Neural progenitor cell (in vitro differentiated cells): ENCODE results near the gene SNAPC2.

Experiments used
- CTCF ChIP-seq: fragments of 200-600 bp; sonication (generic); IDR thresholded peaks from 2 replicates; pipeline ENCODE4 v1.5.1; 2017; ENCODE audit warnings: antibody characterized with exemption, mild to moderate bottlenecking
- EZH2 ChIP-seq: fragments of 200-600 bp; sonication (generic); IDR thresholded peaks from 2 replicates; pipeline ENCODE4 v1.6.1; 2017; ENCODE audit warnings: antibody characterized with exemption, mild to moderate bottlenecking, moderate library complexity
- EZH2phosphoT487 ChIP-seq: fragments of 200-600 bp; sonication (generic); IDR thresholded peaks from 2 replicates; pipeline ENCODE4 v1.6.1; 2017; ENCODE audit warnings: antibody characterized with exemption

- TF ChIP-seq CTCF, result no peak
- no peak for TF ChIP-seq EZH2
- TF ChIP-seq EZH2phosphoT487, result no peak
These were observed 32.9 kb downstream of the SNAPC2 start for GRCh38 chr19:7953060-7953459.
